Astrocyte of the cerebellum (primary cell): ENCODE results near the gene CPNE5.

Experiments used
- DNase-seq: peaks from one replicate; pipeline ENCODE4 v3.0.0-alpha.2; 2011; ENCODE audit warnings: low read depth
- H3K4me3 ChIP-seq: 2 replicates; pipeline ENCODE4 v1.5.1; 2011; ENCODE audit warnings: mild to moderate bottlenecking, low read depth, low read length, moderate library complexity
- CTCF ChIP-seq: IDR thresholded peaks from 2 replicates; pipeline ENCODE4 v1.5.1; 2012; ENCODE audit warnings: low read length, low read depth, moderate library complexity, mild to moderate bottlenecking; ENCODE audit errors: missing control alignments
- in situ Hi-C: cut with HindIII; loops from 2 replicates; pipeline ENCODE4 v1.10.0; 2017; ENCODE audit warnings: low sequenced_read_pairs

CPNE5 gene

GRCh38 chr6:36783603-36784375 lies 55.5 kb downstream of the CPNE5 start:
- no peak for DNase-seq
- no peak overlapping the region for H3K4me3 ChIP-seq
- TF ChIP-seq CTCF, result no peak
- in situ Hi-C loops, result no loop called here

- TF ChIP-seq CTCF, result no peak
- H3K4me3 ChIP-seq, result no peak overlapping the region
- no peak for DNase-seq
- in situ Hi-C loops, result no loop called here
Measured at GRCh38 chr6:36781669-36782068, 57.6 kb downstream of the CPNE5 start.

- DNase-seq, result no peak
- TF ChIP-seq CTCF, result no peak
- H3K4me3 ChIP-seq, result no peak overlapping the region
- in situ Hi-C loops, result no loop called here
Measured at GRCh38 chr6:36780442-36781177, 58.6 kb downstream of the CPNE5 start.

- no peak overlapping the region for H3K4me3 ChIP-seq
- no peak for DNase-seq
- TF ChIP-seq CTCF, result no peak
- in situ Hi-C loops, result no loop called here
Measured at GRCh38 chr6:36779227-36779626, 60.0 kb downstream of the CPNE5 start.

- in situ Hi-C loops, result no loop called here
- H3K4me3 ChIP-seq, result no peak overlapping the region
- no peak for DNase-seq
- no peak for TF ChIP-seq CTCF
Measured at GRCh38 chr6:36777801-36778200, 61.4 kb downstream of the CPNE5 start.

GRCh38 chr6:36776167-36776566 lies 63.1 kb downstream of the CPNE5 start:
- no peak for DNase-seq
- no peak overlapping the region for H3K4me3 ChIP-seq
- TF ChIP-seq CTCF, result no peak
- in situ Hi-C loops, result no loop called here
